GM19438 (cell line): ENCODE measurements around the gene ARMC12.

ENCODE experiments used
- ATAC-seq: cut with Tn5 transposase; IDR thresholded peaks from one replicate; pipeline ENCODE4 v1.9.1; 2021; ENCODE audit warnings: low read depth; ENCODE audit not compliant: unreplicated experiment

ARMC12 gene

DNA sequence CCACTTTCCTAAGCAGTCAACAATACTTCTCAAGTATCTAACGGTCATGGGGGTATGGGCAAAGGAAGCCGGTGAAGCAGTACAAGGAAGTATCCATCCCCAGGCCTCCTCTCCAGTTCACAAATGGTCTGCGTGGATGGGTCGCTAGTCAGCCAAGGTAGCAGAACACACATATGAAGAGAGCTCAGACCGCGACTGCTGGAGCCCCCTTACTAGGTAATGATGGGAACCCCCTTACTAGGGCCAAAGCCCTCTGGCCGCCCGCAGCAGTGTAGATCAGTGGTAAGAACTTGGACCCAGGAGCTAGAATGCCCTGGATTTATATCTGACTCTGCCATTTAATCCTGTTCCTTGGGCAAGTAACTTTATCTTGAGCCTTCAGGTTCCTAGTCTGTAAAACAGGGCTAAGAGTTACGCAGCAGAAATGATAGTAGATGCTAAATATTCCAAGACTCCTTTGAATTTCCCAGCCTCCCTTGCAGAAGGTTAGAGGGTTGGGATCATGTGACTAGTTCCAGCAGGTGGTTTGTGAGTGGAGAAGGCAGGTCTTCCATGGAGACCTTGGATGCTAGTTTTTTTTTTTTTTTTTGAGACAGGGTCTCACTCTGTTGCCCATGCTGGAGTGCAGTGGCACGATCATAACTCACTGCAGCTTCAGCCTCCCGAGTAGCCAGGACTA, 37.4 kb downstream of the ARMC12 start:
- no peak for ATAC-seq

DNA sequence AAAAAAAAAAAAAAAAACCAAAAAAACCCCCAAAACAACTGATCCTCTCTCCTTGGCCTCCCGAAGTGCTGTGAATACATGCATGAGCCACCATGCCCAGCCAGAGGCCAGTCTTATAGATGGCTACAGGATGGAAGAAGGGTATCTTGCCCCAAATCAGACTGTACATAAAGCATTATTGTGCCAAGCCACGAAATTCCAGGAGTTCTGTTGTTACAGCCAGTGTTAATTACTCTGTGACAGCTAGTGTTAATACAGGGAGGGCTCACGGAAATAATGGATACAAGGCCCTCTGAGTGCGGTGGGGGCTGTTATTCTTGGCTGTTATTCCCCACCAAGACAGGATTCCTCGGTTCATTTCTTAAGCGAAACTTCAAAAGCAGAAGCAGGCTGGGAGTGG, 38.2 kb downstream of the ARMC12 start:
- ATAC-seq, result no peak

DNA sequence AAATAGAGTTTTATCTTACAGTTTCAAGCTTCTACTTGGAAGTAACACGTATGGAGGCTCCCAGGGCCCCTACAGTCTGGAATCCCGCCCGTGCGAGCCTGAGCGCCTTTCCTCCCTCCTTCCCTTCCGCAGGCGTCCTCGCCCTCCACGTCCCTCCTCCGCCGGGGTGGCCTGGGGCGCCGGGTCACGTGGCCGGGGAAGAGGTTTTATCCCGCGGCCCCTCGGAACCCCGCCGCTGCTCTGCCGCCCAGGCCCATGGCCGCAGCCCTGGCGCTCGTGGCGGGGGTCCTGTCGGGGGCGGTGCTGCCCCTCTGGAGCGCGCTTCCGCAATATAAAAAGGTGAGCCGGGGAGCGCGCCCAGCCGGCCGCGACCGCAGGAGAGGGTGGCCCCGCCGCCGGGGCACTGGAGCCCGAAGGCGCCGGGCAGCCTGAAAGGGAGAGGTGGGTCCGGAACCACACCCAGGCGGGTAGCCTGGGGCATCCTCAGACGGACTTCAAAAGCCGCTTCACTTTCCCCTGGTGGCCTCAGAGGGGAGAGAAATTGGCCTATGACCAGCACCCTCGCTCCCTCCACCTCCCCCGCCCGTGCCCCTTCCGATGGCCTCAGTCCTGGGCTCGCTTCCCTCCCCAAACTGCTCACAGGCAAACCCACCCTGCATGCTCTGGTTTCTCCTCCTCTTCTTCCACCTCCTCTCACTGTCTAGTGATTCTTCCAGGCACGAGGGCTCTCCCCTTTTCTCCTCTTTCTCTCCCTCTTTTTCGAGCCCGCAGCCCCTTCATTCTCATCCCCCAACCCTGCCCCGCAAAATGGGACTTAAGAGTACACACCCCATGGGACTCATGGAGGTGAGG, 39.8 kb downstream of the ARMC12 start, which contains the start of gene CLPSL2:
Gene CLPSL2 (plus strand): TSS at position 235 of the 852 bp plus-strand sequence. CDS start 21 bp downstream, at position 256.
- ATAC-seq, result no peak

GRCh38 chr6:35777356-35778102, 40.7 kb downstream of the ARMC12 start:
- no peak for ATAC-seq

DNA sequence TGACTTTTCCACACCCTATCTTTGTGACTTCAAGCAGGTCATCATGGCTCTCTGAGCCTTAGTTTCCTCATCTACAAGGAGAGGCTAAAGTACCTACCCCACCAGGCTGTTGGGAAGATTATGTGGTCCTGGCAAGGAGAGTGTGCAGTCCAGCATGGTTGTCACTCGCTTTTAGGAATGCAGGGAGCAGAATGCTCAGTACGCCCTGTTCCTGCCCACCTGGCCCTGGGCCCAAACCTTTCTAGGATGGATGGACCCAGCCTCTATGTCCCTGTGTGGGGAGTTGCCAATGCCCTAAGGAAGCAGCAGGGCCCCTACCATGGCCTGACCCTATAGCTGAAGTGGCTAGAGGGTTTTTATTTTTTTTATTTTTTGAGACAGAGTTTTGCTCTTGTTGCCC, 41.6 kb downstream of the ARMC12 start:
- ATAC-seq, result no peak

DNA sequence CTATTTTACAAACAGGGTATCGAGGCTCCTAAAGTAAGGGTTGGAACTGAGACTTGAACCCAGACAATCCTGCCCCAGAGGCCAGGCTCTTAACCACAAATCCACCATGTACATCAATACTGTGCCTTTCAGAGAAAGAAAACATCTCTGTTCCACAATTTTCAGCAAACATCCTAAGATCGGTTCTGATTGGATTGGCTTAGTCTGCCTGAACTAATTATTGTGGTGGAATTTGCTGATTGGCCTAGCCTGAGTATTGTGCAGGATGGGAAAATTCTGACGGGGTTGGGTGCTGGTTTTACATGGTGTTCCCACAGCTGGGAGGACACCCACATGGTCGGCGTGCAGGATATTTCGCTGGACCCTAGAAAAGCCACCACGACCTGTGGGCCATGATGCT, 43.9 kb downstream of the ARMC12 start, which contains the start of gene CLPSL1:
Gene CLPSL1 (plus strand): TSS at position 301 of the 400 bp plus-strand sequence. CDS start 92 bp downstream, at position 393.
- no peak for ATAC-seq

DNA sequence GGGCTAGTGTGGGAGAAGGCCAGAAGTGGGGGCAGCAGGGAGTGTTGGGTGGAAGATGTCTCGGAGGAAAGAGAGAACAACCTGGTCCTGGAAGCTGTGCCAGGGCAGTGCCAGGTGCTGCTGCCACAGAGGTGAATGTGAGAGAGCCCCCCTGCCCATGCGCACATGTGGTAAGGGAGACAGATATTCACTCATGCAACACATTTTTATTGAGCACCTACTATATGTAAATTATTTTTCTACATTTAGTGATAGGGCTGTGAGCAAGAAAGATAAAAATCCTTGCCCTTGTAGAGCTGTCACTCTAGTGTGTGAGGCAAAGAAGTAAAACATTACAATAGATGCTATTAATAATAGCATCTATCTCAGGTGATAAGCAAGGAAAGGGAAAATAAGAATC, 44.5 kb downstream of the ARMC12 start:
- ATAC-seq, result no peak

DNA sequence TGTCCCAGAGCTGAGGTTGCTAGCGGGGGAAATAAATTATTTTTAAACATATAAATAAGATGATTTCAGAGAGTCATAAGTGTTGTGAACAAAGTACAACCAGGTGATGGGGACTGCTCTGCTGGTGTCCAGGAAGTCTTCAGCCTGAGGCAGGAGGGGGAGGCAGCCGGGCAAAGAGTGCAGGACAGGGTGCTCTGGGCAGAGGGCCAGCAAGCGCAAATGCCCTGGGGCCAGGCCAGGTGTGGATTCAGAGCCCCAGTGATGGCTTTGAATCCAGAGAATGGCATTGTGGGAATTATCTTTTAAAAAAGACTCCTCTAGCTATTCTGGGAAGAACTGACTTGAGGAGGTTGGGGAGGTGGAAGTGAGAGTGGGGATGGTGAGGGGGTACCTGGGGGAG, 45.6 kb downstream of the ARMC12 start:
- ATAC-seq, result no peak

DNA sequence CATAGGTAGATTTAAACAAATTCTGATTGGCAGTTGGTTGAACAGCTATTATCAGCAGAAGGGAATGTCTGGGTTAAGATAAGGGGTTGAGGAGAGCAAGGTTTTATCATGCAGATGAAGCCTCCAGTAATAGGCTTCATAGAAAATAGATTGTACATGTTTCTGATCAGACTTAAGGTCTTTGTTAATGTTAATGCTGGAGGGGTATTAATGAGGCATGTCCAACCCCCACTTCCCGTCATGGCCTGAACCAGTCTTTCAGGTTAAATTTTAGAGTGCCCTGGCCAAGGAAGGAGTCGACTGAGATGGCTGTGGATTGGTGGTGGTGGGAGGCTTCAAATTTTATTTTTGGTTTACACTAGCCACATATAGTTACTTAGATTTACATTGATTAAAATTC, 47.4 kb downstream of the ARMC12 start:
- ATAC-seq, result no peak

DNA sequence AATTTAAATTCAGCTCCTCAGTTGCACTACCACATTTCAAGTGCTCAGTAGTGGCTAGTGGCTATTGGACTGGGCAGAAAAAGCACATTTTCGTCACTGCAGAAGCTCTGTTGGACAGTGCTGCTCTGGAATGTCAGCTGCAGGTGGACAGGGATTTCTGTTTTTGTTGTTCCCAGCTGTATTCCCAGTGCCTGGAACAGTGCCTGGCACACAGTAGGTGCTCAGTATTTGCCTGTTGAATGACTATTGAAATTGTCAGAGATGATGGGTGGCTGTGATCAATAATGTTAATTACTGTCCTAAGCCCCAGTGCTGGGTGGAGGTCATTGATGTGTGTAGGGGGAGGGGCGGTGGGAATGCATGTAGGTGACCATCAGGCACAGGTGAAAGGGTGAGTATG, 49.4 kb downstream of the ARMC12 start:
- ATAC-seq, result no peak

- no peak for ATAC-seq
Observed at GRCh38 chr6:35786810-35787209, 50.0 kb downstream of the ARMC12 start.

GRCh38 chr6:35787266-35788218, 50.7 kb downstream of the ARMC12 start:
- no peak for ATAC-seq

DNA sequence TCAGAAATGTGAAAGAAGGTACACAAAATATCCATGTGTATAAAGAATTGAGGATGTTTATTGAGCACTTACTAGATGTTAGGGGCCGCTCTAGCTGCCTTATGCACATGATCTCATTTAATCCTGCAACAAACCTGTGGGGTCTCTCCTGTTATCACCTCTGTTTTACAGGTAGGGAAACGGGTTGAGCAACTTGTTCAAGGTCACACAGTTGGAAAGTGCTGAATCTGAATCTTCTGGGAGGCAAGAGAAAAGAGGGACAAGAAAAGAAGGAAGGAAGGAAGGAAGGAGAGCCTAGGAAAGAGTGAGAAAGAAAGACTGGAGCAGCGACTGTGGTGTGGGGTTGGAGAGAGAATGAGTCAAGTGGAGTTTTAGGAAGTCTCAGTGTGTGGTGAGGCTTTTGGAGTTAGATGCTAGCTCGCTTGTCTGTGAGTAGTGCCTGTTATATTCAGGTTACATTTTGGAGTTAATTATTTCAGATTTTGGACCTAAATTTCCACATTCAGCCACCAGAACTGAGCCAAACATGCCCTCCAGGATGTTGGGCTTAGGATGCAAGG, 51.7 kb downstream of the ARMC12 start:
- ATAC-seq, result no peak

DNA sequence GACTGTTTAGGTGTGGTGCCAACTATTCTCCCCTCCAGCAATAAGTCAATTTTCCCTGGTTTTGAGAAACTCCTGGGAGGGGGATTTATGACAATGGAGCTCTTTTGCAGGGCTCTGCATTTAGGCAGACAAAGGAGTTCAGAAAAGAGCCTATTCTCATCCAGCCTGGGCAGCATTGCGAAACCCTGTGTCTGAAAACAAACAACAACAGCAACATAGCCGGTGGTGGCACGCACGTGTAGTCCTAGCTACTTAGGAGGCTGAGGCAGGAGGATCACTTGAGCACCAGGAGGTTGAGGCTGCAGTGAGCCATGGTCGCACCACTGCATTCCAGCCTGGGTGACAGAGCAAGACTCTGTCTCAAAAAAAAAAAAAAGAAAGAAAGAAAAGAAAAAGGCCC, 53.9 kb downstream of the ARMC12 start:
- ATAC-seq, result no peak

DNA sequence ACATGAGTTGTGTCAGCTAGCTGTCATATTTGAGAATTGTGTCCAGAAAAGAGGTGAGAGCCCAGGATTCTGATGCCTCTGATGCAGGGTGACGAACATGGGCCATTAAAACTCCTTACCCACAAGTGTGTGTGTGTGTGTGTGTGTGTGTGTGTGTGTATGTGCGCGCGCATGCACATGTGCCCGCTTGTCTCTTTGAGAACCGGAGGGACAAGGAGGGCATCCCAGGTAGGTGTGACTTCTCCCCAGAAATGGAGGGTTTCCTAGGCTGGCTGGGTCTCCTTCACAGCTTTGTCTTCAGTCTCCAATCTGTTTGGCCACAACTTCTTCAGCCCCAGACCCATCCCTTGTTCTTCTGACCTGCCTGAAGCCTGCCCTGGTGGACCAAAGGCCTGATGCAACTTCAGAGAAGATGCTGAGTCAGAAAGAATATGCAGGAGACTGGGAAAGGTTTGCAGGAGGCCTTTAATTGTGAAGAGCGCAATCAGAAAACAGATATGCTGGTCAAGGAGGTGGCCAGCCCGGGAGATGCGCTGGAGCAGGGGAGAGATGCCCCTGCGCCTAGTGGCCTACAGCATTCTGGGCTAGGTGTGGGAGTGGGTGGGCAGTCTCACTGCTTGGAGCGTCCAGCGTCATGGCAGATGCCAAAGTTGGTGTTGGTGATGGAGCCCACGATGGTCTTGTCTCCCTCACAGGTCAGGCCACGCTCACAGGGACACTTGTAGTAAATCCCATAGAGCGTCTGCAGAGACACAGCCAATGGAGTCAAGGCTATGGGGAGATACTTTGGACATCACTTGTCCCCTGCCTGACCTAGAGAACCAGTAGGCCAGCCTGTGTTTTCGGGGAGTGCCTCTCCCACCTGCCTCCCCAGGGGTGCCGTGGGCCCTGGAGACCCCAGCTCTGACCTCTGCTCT, 58.0 kb downstream of the ARMC12 start:
- ATAC-seq, result no peak

DNA sequence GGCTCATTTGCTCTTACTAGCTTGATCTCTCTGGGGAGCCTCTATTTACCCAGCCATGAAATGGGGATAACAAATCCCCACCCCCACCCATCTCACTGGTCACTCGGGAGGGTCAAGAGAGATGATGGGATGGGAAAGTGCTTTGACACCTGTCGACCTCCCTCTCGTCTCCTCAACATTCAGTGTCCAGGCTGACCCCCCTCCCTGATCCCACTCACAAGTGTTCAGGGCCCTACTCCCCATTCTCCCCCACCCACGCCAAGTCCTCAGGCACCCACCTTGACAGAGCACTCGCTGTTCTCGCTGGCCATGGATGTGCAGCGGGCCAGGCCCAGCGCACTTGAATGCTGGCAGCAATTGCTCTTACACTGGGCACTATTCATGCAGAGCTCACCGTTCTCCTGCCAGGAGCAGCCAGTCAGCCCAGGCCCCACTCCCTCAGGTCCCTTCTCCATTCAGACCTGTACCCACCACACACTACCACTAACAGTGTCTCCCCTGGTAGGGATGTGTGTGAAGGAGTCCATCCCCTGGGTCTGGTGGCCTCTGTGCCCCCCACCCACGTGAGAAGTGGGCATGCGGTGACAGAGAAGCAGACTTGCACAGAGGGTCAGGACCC, 58.7 kb downstream of the ARMC12 start:
- no peak for ATAC-seq

- no peak for ATAC-seq
Observed at GRCh38 chr6:35796236-35796635, 59.4 kb downstream of the ARMC12 start.

DNA sequence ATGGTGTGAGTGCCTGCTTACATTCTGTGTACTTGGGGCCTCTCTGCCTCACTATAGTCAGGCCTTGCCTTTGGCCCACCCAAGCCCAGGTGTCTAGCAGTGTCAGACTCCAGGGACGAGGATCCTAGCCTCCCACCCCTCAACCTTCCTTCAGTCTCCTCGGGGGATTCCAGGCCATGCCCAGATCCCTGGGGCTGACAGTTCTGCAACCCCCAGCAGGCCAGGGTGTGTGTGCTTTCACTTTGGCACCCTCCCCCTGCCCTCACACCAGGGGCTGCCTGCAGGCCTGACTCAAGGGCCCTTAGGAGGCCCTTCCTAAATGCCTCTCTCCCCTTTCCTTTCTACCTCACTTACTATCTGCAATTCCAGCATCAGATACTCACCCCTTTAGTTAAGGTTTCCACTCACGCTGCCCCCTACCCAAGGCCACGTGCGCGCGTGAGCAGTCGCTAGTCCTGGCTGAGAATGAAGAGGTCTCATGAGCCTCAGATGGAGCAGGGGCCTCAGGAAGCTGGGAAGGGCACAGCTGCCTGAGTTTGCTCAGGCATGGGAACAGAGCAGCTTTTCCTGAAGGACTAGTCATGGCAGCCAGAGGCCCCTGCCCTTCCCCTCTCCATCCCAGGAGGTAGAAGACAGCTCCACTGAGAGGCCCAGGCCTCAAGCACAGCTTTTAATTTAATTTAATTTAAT, 61.1 kb downstream of the ARMC12 start:
- ATAC-seq, result no peak
